Activated B cell treated with CpG ODN at 0.5 μM for 24 hours (primary cell): ENCODE measurements around the gene R3HDM2. TPM values are rescaled to one million over a fixed set of nuclear protein-coding genes. Genes with fewer than 3 reads are reported as not detected.

ENCODE experiments used
- ATAC-seq: fragments of 200-7000 bp; cut with Tn5 transposase; one replicate; pipeline ENCODE4 v1.10.0; 2021; ENCODE audit warnings: low read depth, mild to moderate bottlenecking, moderate library complexity
- CTCF ChIA-PET: fragments of 350-600 bp; sonication (Branson Sonifier 250); formaldehyde crosslinking; loops from one replicate; lab custom pipeline; 2021; ENCODE audit warnings: antibody characterized with exemption; lab: Charles Lee
- POLR2A ChIA-PET: fragments of 350-600 bp; sonication (Branson Sonifier 250); formaldehyde crosslinking; loops from one replicate; lab custom pipeline; 2021; ENCODE audit warnings: antibody characterized with exemption; lab: Charles Lee
- DNase-seq: peaks from one replicate; pipeline ENCODE4 v3.0.0; 2022
- H3K27ac Mint-ChIP-seq: one replicate; pipeline ENCODE4 v1.8.0; 2020; ENCODE audit warnings: mixed read lengths
- H3K27me3 Mint-ChIP-seq: one replicate; pipeline ENCODE4 v1.8.0; 2021; ENCODE audit warnings: mixed read lengths
- H3K36me3 Mint-ChIP-seq: one replicate; pipeline ENCODE4 v1.8.0; 2021; ENCODE audit warnings: low read depth, mixed read lengths
- H3K4me1 Mint-ChIP-seq: one replicate; pipeline ENCODE4 v1.8.0; 2021; ENCODE audit warnings: mixed read lengths
- H3K4me3 Mint-ChIP-seq: one replicate; pipeline ENCODE4 v1.8.0; 2020; ENCODE audit warnings: mild to moderate bottlenecking, mixed read lengths
- H3K9me3 Mint-ChIP-seq: one replicate; pipeline ENCODE4 v1.8.0; 2020; ENCODE audit warnings: mixed read lengths
- CTCF ChIP-seq: fragments of 200-600 bp; IDR thresholded peaks from one replicate; pipeline ENCODE4 v1.8.0; 2022; ENCODE audit warnings: antibody characterized with exemption, mild to moderate bottlenecking
- intact Hi-C: fragments of 100-400 bp; cut with micrococcal nuclease; formaldehyde crosslinking; loops from one replicate; pipeline ENCODE4 v1.15.1; 2024
- total RNA-seq: library from RNA; stranded (reverse); gene quantifications from 2 replicates; pipeline ENCODE4 v1.2.3, GENCODE V29; 2022

Gene R3HDM2
- total RNA-seq, 1 donor from 2014 or later, result 75.6 TPM

GRCh38 chr12:57386187-57386720 is 44.6 kb downstream of the R3HDM2 start:
- H3K4me1 Mint-ChIP-seq, result no peaks in the 10 kb centered on the region
- no peak for DNase-seq
- ChIA-PET CTCF (interaction anchor here (0.6 kb wide), 1 partner anchor 13 kb away, joined by 3 read pairs; no protein-coding TSS in a partner anchor), POLR2A (no interaction called here)
- intact Hi-C loops, result no loop called here
- no peak overlapping the region for H3K4me3 Mint-ChIP-seq
- ATAC-seq, result no peak
- H3K27me3 Mint-ChIP-seq, result no peaks in the 10 kb centered on the region
- no peak overlapping the region for H3K27ac Mint-ChIP-seq
- H3K36me3 Mint-ChIP-seq, result peaks cover 41% of the 10 kb centered on the region
- H3K9me3 Mint-ChIP-seq, result no peaks in the 10 kb centered on the region
- TF ChIP-seq CTCF, result no peak

- intact Hi-C loops, result no loop called here
- Mint-ChIP-seq H3K4me1 (peaks cover under 1% of the 10 kb centered on the region), H3K27me3 (no peaks in the 10 kb centered on the region), H3K9me3 (no peaks in the 10 kb centered on the region), H3K36me3 (peaks cover 42% of the 10 kb centered on the region), H3K27ac (no peak overlapping the region), H3K4me3 (no peak overlapping the region)
- DNase-seq (no peak), ATAC-seq (no peak)
- ChIA-PET POLR2A (no interaction called here), CTCF (interaction anchor here (0.6 kb wide), 1 partner anchor 14 kb away, joined by 3 read pairs; no protein-coding TSS in a partner anchor)
- TF ChIP-seq CTCF, result no peak
These were observed 45.3 kb downstream of the R3HDM2 start for GRCh38 chr12:57385586-57385985.

GRCh38 chr12:57384478-57384877 is 46.4 kb downstream of the R3HDM2 start:
- Mint-ChIP-seq H3K27ac (no peak overlapping the region), H3K9me3 (no peaks in the 10 kb centered on the region), H3K4me1 (peaks cover 4% of the 10 kb centered on the region), H3K4me3 (no peak overlapping the region), H3K36me3 (peaks cover 38% of the 10 kb centered on the region), H3K27me3 (no peaks in the 10 kb centered on the region)
- DNase-seq (no peak), ATAC-seq (no peak)
- POLR2A ChIA-PET, result no interaction called here
- CTCF ChIA-PET, result no interaction called here
- no peak for TF ChIP-seq CTCF
- intact Hi-C loops, result no loop called here

- no peak for TF ChIP-seq CTCF
- no peaks in the 10 kb centered on the region for H3K27me3 Mint-ChIP-seq
- H3K4me3 Mint-ChIP-seq, result no peak overlapping the region
- no peak for DNase-seq
- ATAC-seq, result no peak
- intact Hi-C loops, result no loop called here
- peaks cover 24% of the 10 kb centered on the region for H3K36me3 Mint-ChIP-seq
- no peak overlapping the region for H3K27ac Mint-ChIP-seq
- POLR2A ChIA-PET, result interaction anchor here (0.7 to 0.8 kb wide), 2 partner anchors 196 to 649 kb away, joined by 3 to 7 read pairs; no protein-coding TSS in a partner anchor
- CTCF ChIA-PET, result interaction anchor here (0.6 kb wide), 1 partner anchor 351 kb away, joined by 3 read pairs; no protein-coding TSS in a partner anchor
- no peaks in the 10 kb centered on the region for H3K9me3 Mint-ChIP-seq
- peaks cover 4% of the 10 kb centered on the region for H3K4me1 Mint-ChIP-seq
These were observed 49.1 kb downstream of the R3HDM2 start for GRCh38 chr12:57381693-57382220.

GRCh38 chr12:57380300-57380699 is 50.5 kb downstream of the R3HDM2 start:
- H3K36me3 Mint-ChIP-seq, result peaks cover 23% of the 10 kb centered on the region
- no peaks in the 10 kb centered on the region for H3K27me3 Mint-ChIP-seq
- ChIA-PET CTCF (no interaction called here), POLR2A (interaction anchor here (0.6 kb wide), 1 partner anchor 67 kb away, joined by 3 read pairs; no protein-coding TSS in a partner anchor)
- ATAC-seq, result no peak
- TF ChIP-seq CTCF, result no peak
- H3K9me3 Mint-ChIP-seq, result no peaks in the 10 kb centered on the region
- intact Hi-C loops, result no loop called here
- H3K4me1 Mint-ChIP-seq, result peaks cover 4% of the 10 kb centered on the region
- DNase-seq, result no peak
- no peak overlapping the region for H3K4me3 Mint-ChIP-seq
- no peak overlapping the region for H3K27ac Mint-ChIP-seq
